Measurements from ENCODE around the gene ABLIM2. TPM values are rescaled to one million over a fixed set of nuclear protein-coding genes. Genes with fewer than 3 reads are reported as not detected.

ABLIM2 gene
- total RNA-seq, 1 donor from 2014 or later: 2.6 TPM

DNA sequence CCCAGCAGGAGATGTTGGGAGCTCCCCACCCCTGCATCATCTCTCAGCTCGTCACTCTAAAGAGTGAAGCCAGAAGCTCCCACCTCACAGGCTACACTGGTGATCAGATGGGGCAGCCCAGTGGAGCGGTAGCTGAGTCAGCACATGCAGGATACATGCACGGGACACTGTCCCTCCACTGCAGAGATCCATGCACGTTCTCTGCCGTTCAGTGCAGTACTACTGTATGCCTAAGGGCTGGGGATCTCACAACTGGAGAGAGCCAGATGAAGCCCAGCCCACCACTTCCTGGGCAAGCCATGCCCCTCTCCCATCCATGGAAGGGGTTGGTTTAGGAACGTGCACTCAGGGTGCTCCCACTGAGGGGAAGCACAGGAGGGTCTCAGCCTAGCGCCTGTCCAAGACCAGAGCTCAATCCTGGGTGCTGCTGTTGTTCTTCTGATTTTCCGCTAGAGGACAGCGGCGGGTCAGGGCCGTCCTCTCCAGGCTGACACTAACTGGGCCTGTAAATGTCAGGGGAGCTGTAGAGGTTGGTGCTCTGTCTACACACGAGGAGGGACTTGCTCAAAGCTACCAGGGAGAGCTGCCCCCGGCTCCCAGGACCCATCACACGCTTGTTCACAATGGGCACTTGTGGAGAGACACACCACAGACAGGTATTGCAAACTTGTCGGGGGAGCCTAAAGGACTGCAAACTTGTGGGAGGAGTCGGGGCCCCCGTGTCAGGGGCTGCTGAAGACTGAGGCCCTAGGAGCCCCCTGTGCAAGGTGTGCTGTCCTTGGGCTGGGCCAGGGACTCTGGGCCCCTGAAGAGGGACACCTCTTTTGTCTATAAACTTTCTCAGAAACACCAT lies 18.2 kb upstream of the ABLIM2 start:
- peak; percentile 36 to 72 for DNase-seq (ENCODE audit: low read depth in 2 of 2)

GRCh38 chr4:8175686-8176085 lies 17.1 kb upstream of the ABLIM2 start:
- DNase-seq (ENCODE audit: low read depth in 2 of 2): no peak

GRCh38 chr4:8174970-8175369 lies 16.4 kb upstream of the ABLIM2 start:
- no peak for DNase-seq (ENCODE audit: low read depth in 2 of 2)

GRCh38 chr4:8173492-8174242 lies 15.1 kb upstream of the ABLIM2 start:
- DNase-seq (ENCODE audit: low read depth in 2 of 2): no peak

DNA sequence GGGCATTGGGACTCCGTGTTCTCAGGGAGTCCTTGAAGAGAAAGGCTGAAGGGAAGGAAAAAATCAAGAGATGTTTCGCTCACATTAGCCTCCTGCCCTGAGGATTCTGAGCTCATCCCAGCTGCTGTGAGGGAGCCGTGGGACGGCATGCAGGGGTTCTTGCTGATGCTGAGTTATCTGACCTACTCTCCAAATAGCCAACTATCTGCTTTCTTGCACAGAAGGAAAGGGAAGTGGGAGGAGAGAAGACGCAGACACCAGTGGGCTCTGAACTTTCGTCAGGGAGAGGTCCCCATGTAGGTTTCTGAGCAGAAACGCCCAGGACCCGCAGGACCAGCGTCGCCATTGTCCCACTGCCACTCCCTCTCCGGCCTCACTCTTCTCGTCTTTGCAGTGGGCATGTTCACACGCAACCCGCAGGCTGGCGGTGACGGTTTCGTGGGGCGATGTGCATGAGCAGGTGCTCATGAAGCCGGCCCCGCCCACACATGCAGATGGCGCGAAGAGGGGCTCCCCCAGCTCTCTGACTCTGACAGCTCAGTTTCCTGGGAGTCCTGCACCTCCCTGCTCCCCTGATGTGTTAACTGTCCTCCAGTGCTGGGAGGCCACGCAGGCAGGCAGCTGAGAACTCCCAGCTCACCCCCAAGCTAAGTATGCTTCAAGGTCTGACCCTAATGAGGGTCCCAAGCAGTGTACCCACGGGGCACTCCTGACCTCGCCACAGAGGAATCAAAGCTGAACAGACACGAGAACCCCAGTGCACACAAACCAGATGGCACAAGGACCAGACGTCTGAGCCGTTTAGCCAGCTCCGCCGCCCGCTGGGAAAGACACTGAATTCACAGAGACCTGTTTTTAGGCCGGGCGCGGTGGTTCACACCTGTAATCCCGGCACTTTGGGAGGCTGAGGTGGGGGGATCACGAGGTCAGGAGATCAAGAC lies 13.6 kb upstream of the ABLIM2 start:
- no peak for DNase-seq (ENCODE audit: low read depth in 2 of 2)

- DNase-seq (ENCODE audit: low read depth in 2 of 2): no peak
Observed at GRCh38 chr4:8171266-8171665, 12.7 kb upstream of the ABLIM2 start.

GRCh38 chr4:8170341-8170740 lies 11.7 kb upstream of the ABLIM2 start:
- no peak for DNase-seq (ENCODE audit: low read depth in 2 of 2)

DNA sequence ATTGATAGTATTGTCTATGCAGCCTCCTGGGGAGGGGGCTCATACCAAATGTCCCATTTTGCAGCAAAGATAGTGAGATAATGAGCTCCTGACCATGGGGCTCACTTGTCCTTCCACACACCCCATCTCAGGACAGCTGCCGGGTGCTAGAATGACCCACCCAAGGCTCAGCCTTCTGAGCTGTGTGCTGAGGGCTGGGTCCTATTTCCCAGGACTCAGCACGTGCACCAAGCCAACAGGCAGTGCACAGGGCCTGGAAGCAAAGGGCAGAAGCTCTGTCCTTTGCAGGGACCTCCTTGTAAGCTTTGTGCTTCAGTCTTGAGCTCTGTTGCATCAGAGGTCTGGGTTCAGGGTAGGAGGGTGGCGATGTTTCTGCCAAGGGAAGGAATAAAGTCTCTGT lies 11.2 kb upstream of the ABLIM2 start:
- no peak for DNase-seq (ENCODE audit: low read depth in 2 of 2)

DNA sequence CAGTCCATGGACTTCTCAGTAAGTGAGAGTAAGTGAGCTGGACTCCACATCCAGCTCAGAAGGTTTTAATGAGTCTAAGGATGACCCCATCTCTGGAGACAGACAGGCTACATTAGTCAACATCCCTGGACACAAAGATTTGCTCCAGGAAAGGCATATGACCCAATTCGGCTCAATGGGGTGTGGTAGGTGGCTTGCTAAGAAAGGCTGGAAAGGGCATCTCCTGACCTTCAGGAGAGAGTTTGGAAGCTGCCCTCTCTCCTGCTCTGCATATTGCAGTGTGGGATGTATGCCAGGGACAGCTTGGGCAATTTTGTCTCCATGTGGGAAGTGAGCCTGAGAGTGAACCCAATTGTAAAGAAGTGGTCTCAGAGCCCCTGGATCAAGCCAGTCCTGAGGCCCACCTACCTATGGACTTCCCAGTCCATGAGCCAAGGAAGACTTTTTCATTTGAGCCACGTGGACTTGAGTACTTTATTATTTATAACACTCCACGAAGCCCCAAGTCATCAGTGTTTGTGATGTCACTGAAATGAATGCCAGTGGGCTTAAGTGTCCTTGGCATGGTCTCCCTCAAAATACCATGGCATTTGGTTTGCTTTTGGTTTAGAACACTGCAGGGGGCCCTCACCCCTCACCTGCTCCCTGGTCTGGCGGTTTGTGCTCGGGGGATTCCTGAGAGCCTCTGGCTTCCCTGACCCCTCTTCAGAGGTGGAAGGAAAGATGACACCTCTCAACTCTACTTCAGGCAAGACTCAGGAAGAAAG lies 10.4 kb upstream of the ABLIM2 start:
- no peak for DNase-seq (ENCODE audit: low read depth in 2 of 2)

- DNase-seq (ENCODE audit: low read depth in 2 of 2): no peak
Observed at GRCh38 chr4:8168232-8168631, 9.6 kb upstream of the ABLIM2 start.

- no peak for DNase-seq (ENCODE audit: low read depth in 2 of 2)
Observed at GRCh38 chr4:8167815-8168214, 9.2 kb upstream of the ABLIM2 start.

- no peak for DNase-seq (ENCODE audit: low read depth in 2 of 2)
Observed at GRCh38 chr4:8167291-8167690, 8.7 kb upstream of the ABLIM2 start.

DNA sequence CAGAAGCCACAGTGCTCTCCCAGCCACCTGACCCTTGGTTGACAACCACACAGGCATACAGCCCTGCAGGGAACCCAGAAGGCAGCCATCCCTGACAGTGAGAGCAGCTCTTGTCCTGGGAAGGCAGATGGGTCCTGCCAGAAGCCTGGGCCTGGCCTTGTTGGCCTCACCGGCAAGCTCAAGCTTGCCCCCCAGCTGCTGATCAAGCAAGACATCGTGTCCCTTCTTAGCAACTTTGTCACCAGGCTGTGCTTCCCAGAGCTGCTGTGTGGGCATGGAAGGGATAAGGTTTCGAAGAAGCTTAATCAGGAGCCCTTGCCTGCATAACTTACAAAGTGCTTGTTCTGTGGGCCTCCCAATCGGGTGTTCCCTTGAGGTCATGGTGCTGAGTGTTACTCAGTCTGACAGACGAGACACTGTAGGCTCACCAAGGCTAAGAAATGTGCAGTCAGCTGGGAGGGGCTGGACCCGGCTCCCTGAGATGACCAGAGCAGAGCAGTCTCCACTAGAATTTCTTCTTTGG lies 6.8 kb upstream of the ABLIM2 start:
- no peak for DNase-seq (ENCODE audit: low read depth in 2 of 2)

- no peak for DNase-seq (ENCODE audit: low read depth in 2 of 2)
Observed at GRCh38 chr4:8164687-8165086, 6.1 kb upstream of the ABLIM2 start.

- DNase-seq (ENCODE audit: low read depth in 2 of 2): no peak
Observed at GRCh38 chr4:8164194-8164565, 5.6 kb upstream of the ABLIM2 start.

GRCh38 chr4:8163436-8164193 lies 5.0 kb upstream of the ABLIM2 start:
- DNase-seq (ENCODE audit: low read depth in 2 of 2): no peak

DNA sequence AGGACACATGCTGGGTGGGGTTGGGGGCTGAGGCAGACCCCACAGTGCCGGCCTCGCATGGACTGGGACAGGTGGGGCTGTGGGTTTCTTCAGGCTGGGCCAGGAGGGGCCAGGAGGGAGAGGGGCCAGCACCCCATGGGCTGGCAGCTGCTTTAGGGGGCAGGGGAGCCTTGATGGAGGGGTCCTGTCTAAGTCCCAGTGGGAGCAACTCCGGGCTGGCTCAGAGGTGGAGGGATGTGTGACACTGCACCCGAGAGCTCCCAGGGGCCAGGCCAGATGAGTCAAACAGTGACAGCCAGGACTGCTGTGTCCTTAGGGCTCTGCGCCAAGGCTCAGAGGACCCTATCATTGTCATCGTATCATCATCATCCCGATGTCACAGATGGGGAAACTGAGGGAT lies 4.4 kb upstream of the ABLIM2 start:
- DNase-seq (ENCODE audit: low read depth in 2 of 2): no peak

DNA sequence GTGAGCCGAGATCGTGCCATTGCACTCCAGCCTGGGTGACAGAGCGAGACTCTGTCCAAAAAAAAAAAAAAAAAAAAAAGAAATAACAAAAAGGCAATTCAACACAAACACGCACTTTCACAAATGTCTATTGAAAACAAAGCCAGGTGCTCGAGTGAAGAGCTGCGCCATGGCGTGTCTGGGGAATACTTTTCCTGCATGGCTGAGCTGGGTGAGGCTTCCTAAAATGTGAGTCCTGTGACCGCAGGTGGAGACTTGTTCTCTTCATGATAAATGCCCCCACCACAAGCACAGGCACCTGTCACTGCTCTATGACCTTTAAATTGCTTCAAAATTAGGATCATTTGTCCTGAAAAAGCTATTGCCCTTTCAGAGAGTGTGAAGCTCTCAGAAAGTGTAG lies 4.0 kb upstream of the ABLIM2 start:
- no peak for DNase-seq (ENCODE audit: low read depth in 2 of 2)

DNA sequence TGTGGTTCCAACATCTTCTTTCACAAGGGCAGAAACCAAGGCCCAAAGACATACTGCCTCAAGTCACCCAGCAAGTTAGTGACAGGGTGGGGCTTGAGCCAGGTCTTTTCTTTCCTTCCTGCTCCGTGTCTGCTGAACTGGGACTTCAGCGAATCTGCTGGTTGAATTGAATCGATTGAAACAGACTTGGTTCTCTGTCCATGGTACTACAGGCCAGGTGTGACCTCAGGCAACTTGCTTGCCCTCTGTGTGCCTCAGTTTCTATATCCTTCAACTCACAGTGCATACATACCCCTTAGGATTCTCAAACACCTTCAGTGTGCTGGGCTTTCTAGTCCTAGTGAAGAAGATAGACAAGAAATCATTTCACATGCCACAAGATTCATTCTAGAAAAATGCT lies 2.0 kb upstream of the ABLIM2 start:
- no peak for DNase-seq (ENCODE audit: low read depth in 2 of 2)

- no peak for DNase-seq (ENCODE audit: low read depth in 2 of 2)
Observed at GRCh38 chr4:8160233-8160560, 1.6 kb upstream of the ABLIM2 start.
